ENCODE results near the gene AK2.

Gene AK2

GRCh38 chr1:33002006-33002405 lies 34.7 kb downstream of the AK2 start:
- H3K4me2 ChIP-seq (ENCODE audit: low read length), result no peak overlapping the region
- H3K4me1 ChIP-seq (ENCODE audit: control insufficient read depth, low read length), result peaks cover 7% of the 10 kb centered on the region; the same call in 1 of the 2 replicates
- H3K36me3 ChIP-seq (ENCODE audit: control insufficient read depth, low read length), result peaks cover 13% of the 10 kb centered on the region
- H3K9me3 ChIP-seq (ENCODE audit: control insufficient read depth, insufficient read depth, low read length), result no peaks in the 10 kb centered on the region
- no peak for TF ChIP-seq CTCF (IDR thresholded peaks at IDR 0.05; ENCODE audit: low read depth, low read length, poor library complexity, severe bottlenecking)
- H3K4me3 ChIP-seq (ENCODE audit: low read length), result no peak overlapping the region
- no peak overlapping the region for H3K27ac ChIP-seq (ENCODE audit: low read depth, low read length)
- H4K20me1 ChIP-seq (ENCODE audit: control insufficient read depth, insufficient read depth, low read depth, low read length), result no peaks in the 10 kb centered on the region
- H3K27me3 ChIP-seq (ENCODE audit: control insufficient read depth, low read length), result no peaks in the 10 kb centered on the region
- H3F3A ChIP-seq (ENCODE audit: control insufficient read depth, insufficient read depth), result peaks cover 12% of the 10 kb centered on the region
- no peaks in the 10 kb centered on the region for H3K79me2 ChIP-seq (ENCODE audit: control insufficient read depth, low read length)
- no peaks in the 10 kb centered on the region for H3K9me2 ChIP-seq (replicated peaks; ENCODE audit: control insufficient read depth, low read length)

DNA sequence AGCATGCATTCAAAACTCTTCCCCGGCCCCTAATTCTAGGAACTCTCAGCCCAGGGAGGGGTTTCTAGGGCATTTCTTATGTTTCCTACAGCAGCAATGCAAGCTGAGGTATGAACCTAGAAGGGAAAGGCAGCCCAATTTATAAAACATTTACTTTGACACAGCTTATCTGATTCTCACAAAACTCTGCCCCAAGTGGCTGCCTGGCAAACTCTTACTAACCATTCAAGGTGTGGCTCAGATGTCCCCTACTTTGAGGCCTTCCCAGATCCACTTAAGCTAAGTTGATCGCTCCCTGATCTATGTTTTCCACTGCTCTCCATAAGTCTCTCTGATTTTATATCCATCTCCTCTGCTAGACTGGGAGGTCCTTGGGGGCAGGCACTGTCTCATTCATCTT lies 35.4 kb downstream of the AK2 start:
- H3K9me3 ChIP-seq (ENCODE audit: control insufficient read depth, insufficient read depth, low read length), result no peaks in the 10 kb centered on the region
- peaks cover 7% of the 10 kb centered on the region; the same call in 1 of the 2 replicates for H3K4me1 ChIP-seq (ENCODE audit: control insufficient read depth, low read length)
- H3F3A ChIP-seq (ENCODE audit: control insufficient read depth, insufficient read depth), result peaks cover 12% of the 10 kb centered on the region
- H3K79me2 ChIP-seq (ENCODE audit: control insufficient read depth, low read length), result no peaks in the 10 kb centered on the region
- H3K4me3 ChIP-seq (ENCODE audit: low read length), result no peak overlapping the region
- H4K20me1 ChIP-seq (ENCODE audit: control insufficient read depth, insufficient read depth, low read depth, low read length), result no peaks in the 10 kb centered on the region
- H3K27me3 ChIP-seq (ENCODE audit: control insufficient read depth, low read length), result no peaks in the 10 kb centered on the region
- peaks cover 12% of the 10 kb centered on the region for H3K36me3 ChIP-seq (ENCODE audit: control insufficient read depth, low read length)
- H3K27ac ChIP-seq (ENCODE audit: low read depth, low read length), result no peak overlapping the region
- no peak overlapping the region for H3K4me2 ChIP-seq (ENCODE audit: low read length)
- peak; percentile 59 for TF ChIP-seq CTCF (IDR thresholded peaks at IDR 0.05; ENCODE audit: low read depth, low read length, poor library complexity, severe bottlenecking)
- TF ChIP-seq EZH2phosphoT487 (IDR thresholded peaks at IDR 0.05; ENCODE audit: borderline replicate concordance, low read length), result no peak
- H3K9me2 ChIP-seq (replicated peaks; ENCODE audit: control insufficient read depth, low read length), result no peaks in the 10 kb centered on the region

- Histone ChIP-seq H3K9me3 (ENCODE audit: control insufficient read depth, insufficient read depth, low read length) (no peaks in the 10 kb centered on the region), H3F3A (ENCODE audit: control insufficient read depth, insufficient read depth) (peaks cover 12% of the 10 kb centered on the region), H3K79me2 (ENCODE audit: control insufficient read depth, low read length) (no peaks in the 10 kb centered on the region), H3K27me3 (ENCODE audit: control insufficient read depth, low read length) (no peaks in the 10 kb centered on the region), H3K36me3 (ENCODE audit: control insufficient read depth, low read length) (peaks cover 11% of the 10 kb centered on the region), H3K4me2 (ENCODE audit: low read length) (no peak overlapping the region), H3K27ac (ENCODE audit: low read depth, low read length) (no peak overlapping the region), H3K4me1 (ENCODE audit: control insufficient read depth, low read length) (peaks cover 7% of the 10 kb centered on the region; the same call in 1 of the 2 replicates), H3K9me2 (replicated peaks; ENCODE audit: control insufficient read depth, low read length) (no peaks in the 10 kb centered on the region), H3K4me3 (ENCODE audit: low read length) (no peak overlapping the region), H4K20me1 (ENCODE audit: control insufficient read depth, insufficient read depth, low read depth, low read length) (no peaks in the 10 kb centered on the region)
- no peak for TF ChIP-seq CTCF (IDR thresholded peaks at IDR 0.05; ENCODE audit: low read depth, low read length, poor library complexity, severe bottlenecking)
- no peak for TF ChIP-seq EZH2phosphoT487 (IDR thresholded peaks at IDR 0.05; ENCODE audit: borderline replicate concordance, low read length)
Measured at GRCh38 chr1:33000427-33001026, 36.2 kb downstream of the AK2 start.
